Testis (tissue), 5 donors: ENCODE data around the gene GPD2. TPM values are rescaled to one million over a fixed set of nuclear protein-coding genes. Genes with fewer than 3 reads are reported as not detected.

ENCODE experiments used
- DNase-seq: peaks from one replicate; pipeline ENCODE4 v3.0.0-alpha.2; 2019
- H3K27ac ChIP-seq, 2 donors: fragments of 200-600 bp; sonication (generic); one replicate each; pipeline ENCODE4 v1.5.1; 2019
- H3K27me3 ChIP-seq: fragments of 200-600 bp; sonication (generic); one replicate; pipeline ENCODE4 v1.5.1; 2019
- H3K36me3 ChIP-seq: fragments of 200-600 bp; sonication (generic); one replicate; pipeline ENCODE4 v1.5.1; 2017; ENCODE audit warnings: low read depth; ENCODE audit errors: missing control alignments
- H3K4me1 ChIP-seq: fragments of 200-600 bp; sonication (generic); one replicate; pipeline ENCODE4 v1.5.1; 2019
- H3K4me3 ChIP-seq, 2 donors: fragments of 200-600 bp; sonication (generic); one replicate each; pipeline ENCODE4 v1.5.1; 2017 to 2019
- H3K9me3 ChIP-seq: fragments of 200-600 bp; sonication (generic); one replicate; pipeline ENCODE4 v1.5.1; 2017
- CTCF ChIP-seq, 3 experiments: fragments of 450-650 bp in 2 of 3; fragments of 200-600 bp in 1 of 3; sonication (generic) in 1 of 3; IDR thresholded peaks; one replicate each; pipeline ENCODE4 v1.5.1; 2016 to 2019; ENCODE audit warnings: antibody characterized with exemption in 3 of 3, mild to moderate bottlenecking in 2 of 3, moderate library complexity in 1 of 3
- POLR2A ChIP-seq: fragments of 450-650 bp; IDR thresholded peaks from one replicate; pipeline ENCODE4 v1.6.1; 2017; ENCODE audit warnings: antibody characterized with exemption, mild to moderate bottlenecking, moderate library complexity
- WGBS, 2 donors: methylation state at CpG; one replicate each; pipeline ENCODE4 v1.1.5; 2018; 5-methylcytosine and 5-hydroxymethylcytosine counted together
- intact Hi-C: fragments of 100-400 bp; cut with DNase I; formaldehyde crosslinking; loops from one replicate; pipeline ENCODE4 v1.15.1; 2023; ENCODE audit warnings: low total_unique reads
- long read RNA-seq, 2 donors: transcript quantifications; one replicate each; lab custom pipeline, GENCODE V29; 2026
- polyA plus RNA-seq: library from polyadenylated mRNA; stranded (reverse); fragments of 350-450 nt; fragmentation: Illumina TruSeq; extraction: RNeasy Lipid Tissue Mini Kit (QIAGEN cat#74804); gene quantifications from one replicate; pipeline ENCODE4 v1.2.3, GENCODE V29; 2014; ENCODE audit warnings: low read depth, low replicate concordance; ENCODE audit not compliant: insufficient read depth
- total RNA-seq, 2 donors: library from RNA; depleted of rRNA; stranded (reverse); fragments of >200 nt; gene quantifications; one replicate each; pipeline ENCODE4 v1.2.3, GENCODE V29; 2016

Gene GPD2
- 10 to 100 TPM; 24.2 to 33.4 TPM for total RNA-seq
- 25.8 TPM for polyA plus RNA-seq
- long read RNA-seq, donor 1 = 0 reads
- long read RNA-seq, donor 2, full-length matches to known transcripts = 2 of 2 reads
- long read RNA-seq, donor 2, partial matches to known transcripts = 0 of 2 reads
- long read RNA-seq, donor 2, other reads (novel, unspliced or antisense) = 0 of 2 reads

- DNase-seq = peak; percentile 92
- WGBS, 2 donors = 0 to 4% methylated on average over 9 to 75 of the region's 79 CpGs
- no peaks in the 10 kb centered on the region for H3K9me3 ChIP-seq
- H3K4me3 ChIP-seq = peak within 1 kb of the TSS; percentile 65 to 78
- peaks cover 15% of the 10 kb centered on the region for H3K4me1 ChIP-seq
- TF ChIP-seq POLR2A = no peak
- TF ChIP-seq CTCF (IDR thresholded peaks at IDR 0.05) = no peak
- intact Hi-C loops = no loop called here
- H3K27ac ChIP-seq = peak within 1 kb of the TSS; percentile 97
- H3K27me3 ChIP-seq = no peaks in the 10 kb centered on the region
- no peaks in the 10 kb centered on the region for H3K36me3 ChIP-seq
Observed at GRCh38 chr2:156435718-156436496, at the start of gene GPD2. Gene GPD2, plus strand, starts transcription at chr2:156436379. Its CDS starts 39,727 bp downstream, at chr2:156476106.

GRCh38 chr2:156394033-156394741 lies 42.0 kb upstream of the GPD2 start:
- DNase-seq = peak; percentile 43
- no peak overlapping the region for H3K27ac ChIP-seq
- intact Hi-C loops = no loop called here
- peak overlapping the region; percentile 9 to 21 for H3K4me3 ChIP-seq
- no peaks in the 10 kb centered on the region for H3K36me3 ChIP-seq
- no peaks in the 10 kb centered on the region for H3K9me3 ChIP-seq
- no peak for TF ChIP-seq CTCF (IDR thresholded peaks at IDR 0.05)
- TF ChIP-seq POLR2A = no peak
- 62 to 72% methylated on average over 24 to 26 of the region's 26 CpGs for WGBS, 2 donors
- H3K27me3 ChIP-seq = no peaks in the 10 kb centered on the region
- H3K4me1 ChIP-seq = no peaks in the 10 kb centered on the region

- no peaks in the 10 kb centered on the region for H3K36me3 ChIP-seq
- H3K4me3 ChIP-seq = no peak overlapping the region
- WGBS, 2 donors = 87 to 91% methylated on average over 2 of the region's 2 CpGs
- H3K4me1 ChIP-seq = no peaks in the 10 kb centered on the region
- no peak for TF ChIP-seq POLR2A
- no peak for TF ChIP-seq CTCF (IDR thresholded peaks at IDR 0.05)
- H3K27ac ChIP-seq = no peak overlapping the region
- no peak for DNase-seq
- intact Hi-C loops = no loop called here
- no peaks in the 10 kb centered on the region for H3K9me3 ChIP-seq
- H3K27me3 ChIP-seq = no peaks in the 10 kb centered on the region
Observed at GRCh38 chr2:156396126-156396525, 40.1 kb upstream of the GPD2 start.

GRCh38 chr2:156397229-156397628 lies 39.0 kb upstream of the GPD2 start:
- Histone ChIP-seq H3K36me3 (no peaks in the 10 kb centered on the region), H3K4me1 (no peaks in the 10 kb centered on the region), H3K27me3 (no peaks in the 10 kb centered on the region), H3K4me3 (no peak overlapping the region), H3K27ac (no peak overlapping the region), H3K9me3 (no peaks in the 10 kb centered on the region)
- no peak for DNase-seq
- 78 to 97% methylated on average over 4 of the region's 4 CpGs for WGBS, 2 donors
- intact Hi-C loops = no loop called here
- no peak for TF ChIP-seq CTCF (IDR thresholded peaks at IDR 0.05)
- no peak for TF ChIP-seq POLR2A
